Smooth muscle cell (in vitro differentiated cells): ENCODE results near the gene TUBB3. TPM values are rescaled to one million over a fixed set of nuclear protein-coding genes. Genes with fewer than 3 reads are reported as not detected.

Experiments
- DNase-seq: peaks from one replicate; lab custom pipeline; 2025; ENCODE audit not compliant: unreplicated experiment; lab: John Stamatoyannopoulos, UW
- H2AFZ ChIP-seq: fragments of 200-600 bp; sonication (generic); 2 replicates; pipeline ENCODE4 v1.6.0; 2016; ENCODE audit warnings: antibody characterized with exemption, low read depth, mild to moderate bottlenecking
- H3F3A ChIP-seq: fragments of 200-600 bp; sonication (generic); 2 replicates; pipeline ENCODE4 v1.6.0; 2017; ENCODE audit warnings: antibody characterized with exemption, low read depth
- H3K27ac ChIP-seq: fragments of 200-600 bp; sonication (generic); 2 replicates; pipeline ENCODE4 v1.5.1; 2016; ENCODE audit warnings: low read depth, mild to moderate bottlenecking
- H3K27me3 ChIP-seq: fragments of 200-600 bp; sonication (generic); 2 replicates; pipeline ENCODE4 v1.6.1; 2016; ENCODE audit warnings: low read depth, mild to moderate bottlenecking
- H3K36me3 ChIP-seq: fragments of 200-600 bp; sonication (generic); 2 replicates; pipeline ENCODE4 v1.5.1; 2016; ENCODE audit warnings: low read depth
- H3K4me1 ChIP-seq: fragments of 200-600 bp; sonication (generic); 2 replicates; pipeline ENCODE4 v1.5.1; 2016; ENCODE audit warnings: low read depth
- H3K4me2 ChIP-seq: fragments of 200-600 bp; sonication (generic); 2 replicates; pipeline ENCODE4 v1.6.0; 2016; ENCODE audit warnings: mild to moderate bottlenecking
- H3K4me3 ChIP-seq: fragments of 200-600 bp; sonication (generic); 2 replicates; pipeline ENCODE4 v1.5.1; 2016; ENCODE audit warnings: mild to moderate bottlenecking
- H3K79me2 ChIP-seq: fragments of 200-600 bp; sonication (generic); 2 replicates; pipeline ENCODE4 v1.6.0; 2016; ENCODE audit warnings: low read depth, mild to moderate bottlenecking
- H3K9ac ChIP-seq: fragments of 200-600 bp; sonication (generic); 2 replicates; pipeline ENCODE4 v1.6.0; 2016; ENCODE audit warnings: low read depth
- H3K9me3 ChIP-seq: fragments of 200-600 bp; sonication (generic); replicated peaks from 2 replicates; pipeline ENCODE4 v1.5.1; 2016; ENCODE audit warnings: low read depth
- H4K20me1 ChIP-seq: fragments of 200-600 bp; sonication (generic); 2 replicates; pipeline ENCODE4 v1.6.0; 2016; ENCODE audit warnings: low read depth
- CTCF ChIP-seq: fragments of 200-600 bp; sonication (generic); IDR thresholded peaks from 2 replicates; pipeline ENCODE4 v1.5.1; 2017; ENCODE audit warnings: borderline replicate concordance, mild to moderate bottlenecking, antibody characterized with exemption; ENCODE audit not compliant: insufficient read depth, poor library complexity, severe bottlenecking
- WGBS: methylation state at CpG from one replicate; pipeline ENCODE4 v1.1.7; 2016; ENCODE audit warnings: low lambda C conversion rate; 5-methylcytosine and 5-hydroxymethylcytosine counted together
- polyA plus RNA-seq: library from polyadenylated mRNA; unstranded; fragments of >200 nt; fragmentation: Nextera tagmentation; extraction: Ambion mirVana; gene quantifications from 2 replicates; pipeline ENCODE4 v1.2.1, GENCODE V29; 2016
- total RNA-seq: library from RNA; depleted of rRNA; stranded (reverse); fragments of >200 nt; gene quantifications from 2 replicates; pipeline ENCODE4 v1.2.3, GENCODE V29; 2014

TUBB3 gene
- total and polyA plus RNA-seq, 2 experiments from 2014 or later = 198 to 234 TPM

GRCh38 chr16:89904606-89905510 lies 18.3 kb upstream of the TUBB3 start:
- no peak for TF ChIP-seq CTCF
- H4K20me1 ChIP-seq = peaks cover 30% of the 10 kb centered on the region
- no peaks in the 10 kb centered on the region for H3K36me3 ChIP-seq
- H3K79me2 ChIP-seq = no peaks in the 10 kb centered on the region
- H3F3A ChIP-seq = no peaks in the 10 kb centered on the region
- no peaks in the 10 kb centered on the region for H3K9me3 ChIP-seq
- H3K9ac ChIP-seq = no peak overlapping the region
- H3K4me3 ChIP-seq = no peak overlapping the region
- WGBS = 91% methylated on average over 31 of the region's 31 CpGs
- H3K27ac ChIP-seq = no peak overlapping the region
- no peak overlapping the region for H3K4me2 ChIP-seq
- no peak for DNase-seq
- H3K4me1 ChIP-seq = no peaks in the 10 kb centered on the region
- H2AFZ ChIP-seq = no peak overlapping the region
- no peaks in the 10 kb centered on the region for H3K27me3 ChIP-seq

- Histone ChIP-seq H3K4me2 (no peak overlapping the region), H3F3A (no peaks in the 10 kb centered on the region), H2AFZ (no peak overlapping the region), H3K4me1 (no peaks in the 10 kb centered on the region), H3K27me3 (no peaks in the 10 kb centered on the region), H3K36me3 (no peaks in the 10 kb centered on the region), H3K27ac (no peak overlapping the region), H4K20me1 (peaks cover 29% of the 10 kb centered on the region), H3K9ac (no peak overlapping the region), H3K9me3 (no peaks in the 10 kb centered on the region), H3K4me3 (no peak overlapping the region), H3K79me2 (no peaks in the 10 kb centered on the region)
- WGBS = 96% methylated on average over 23 of the region's 23 CpGs
- no peak for TF ChIP-seq CTCF
- no peak for DNase-seq
Measured at GRCh38 chr16:89905511-89906139, 17.5 kb upstream of the TUBB3 start.

GRCh38 chr16:89906140-89907025 lies 16.8 kb upstream of the TUBB3 start:
- Histone ChIP-seq H3K4me3 (no peak overlapping the region), H3K4me2 (no peak overlapping the region), H3K9me3 (no peaks in the 10 kb centered on the region), H4K20me1 (peaks cover 25% of the 10 kb centered on the region), H3F3A (no peaks in the 10 kb centered on the region), H3K27me3 (no peaks in the 10 kb centered on the region), H3K79me2 (no peaks in the 10 kb centered on the region), H2AFZ (no peak overlapping the region), H3K27ac (no peak overlapping the region), H3K9ac (no peak overlapping the region), H3K36me3 (no peaks in the 10 kb centered on the region), H3K4me1 (no peaks in the 10 kb centered on the region)
- no peak for TF ChIP-seq CTCF
- no peak for DNase-seq
- WGBS = 98% methylated on average over 40 of the region's 40 CpGs
